GM12892 (cell line): Measurements from ENCODE around the gene GPSM3.

Experiments
- POLR2A ChIP-seq: IDR thresholded peaks from 2 replicates; pipeline ENCODE4 v1.6.1; 2011; ENCODE audit warnings: low read depth, low read length, control low read depth
- POLR2AphosphoS5 ChIP-seq: IDR thresholded peaks from 2 replicates; pipeline ENCODE4 v1.6.1; 2011; ENCODE audit warnings: low read depth, low read length, control low read depth
- TAF1 ChIP-seq: IDR thresholded peaks from 2 replicates; pipeline ENCODE4 v1.6.1; 2011; ENCODE audit warnings: low read depth, mild to moderate bottlenecking, control low read depth, low read length, borderline replicate concordance

DNA sequence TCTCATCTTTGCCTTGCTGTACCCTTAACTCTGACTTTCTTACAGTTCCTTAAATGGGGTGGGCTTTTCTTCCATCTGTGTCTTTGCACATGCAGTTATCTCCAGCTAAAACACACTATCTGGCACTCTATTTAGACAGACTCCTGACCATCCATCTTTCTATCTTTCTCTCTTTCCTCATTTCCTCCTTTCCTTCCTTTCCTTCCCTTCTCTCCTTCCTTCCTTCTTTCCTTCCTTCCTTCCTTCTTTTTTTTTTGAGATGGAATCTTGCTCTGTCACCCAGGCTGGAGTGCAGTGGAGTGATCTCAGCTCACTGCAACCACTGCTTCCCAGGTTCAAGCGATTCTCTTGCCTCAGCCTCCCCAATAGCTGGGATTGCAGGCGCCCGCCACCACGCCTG, 23.2 kb upstream of the GPSM3 start:
- TF ChIP-seq POLR2AphosphoS5 (no peak), POLR2A (no peak), TAF1 (no peak)
